CD4-positive, alpha-beta T cell treated with Interleukin-21 for 1 hour (primary cell): ENCODE data around the gene LIN28A.
A peak's percentile ranks its signal among the peaks of the same experiment; 100 is the strongest.

ENCODE experiments used
- DNase-seq: peaks from one replicate; pipeline ENCODE4 v3.0.0-alpha.2; 2020

Gene LIN28A

GRCh38 chr1:26440259-26440658, 29.6 kb downstream of the LIN28A start:
- DNase-seq: no peak

- no peak for DNase-seq
Observed at GRCh38 chr1:26449868-26450267, 39.3 kb downstream of the LIN28A start.

- no peak for DNase-seq
Observed at GRCh38 chr1:26450908-26451307, 40.3 kb downstream of the LIN28A start.

- no peak for DNase-seq
Observed at GRCh38 chr1:26452459-26453183, 42.0 kb downstream of the LIN28A start.

- no peak for DNase-seq
Observed at GRCh38 chr1:26459148-26459547, 48.5 kb downstream of the LIN28A start.

- DNase-seq: no peak
Observed at GRCh38 chr1:26459573-26460031, 49.0 kb downstream of the LIN28A start.

- DNase-seq: no peak
Observed at GRCh38 chr1:26468911-26469310, 58.3 kb downstream of the LIN28A start.

- no peak for DNase-seq
Observed at GRCh38 chr1:26469558-26469957, 58.9 kb downstream of the LIN28A start.

GRCh38 chr1:26470878-26471497, 60.4 kb downstream of the LIN28A start:
- no peak for DNase-seq

- peak; percentile 33 for DNase-seq
Observed at GRCh38 chr1:26471498-26472319, 61.1 kb downstream of the LIN28A start.

GRCh38 chr1:26472320-26472900, 61.8 kb downstream of the LIN28A start, which contains the start of gene HMGN2:
Gene HMGN2 (plus strand): TSS chr1:26472440. CDS start chr1:26472613, 173 bp downstream.
- DNase-seq: peak; percentile 90

GRCh38 chr1:26472901-26473845, 62.6 kb downstream of the LIN28A start:
- peak; percentile 96 for DNase-seq

GRCh38 chr1:26474818-26475217, 64.2 kb downstream of the LIN28A start:
- no peak for DNase-seq

GRCh38 chr1:26475989-26476388, 65.4 kb downstream of the LIN28A start:
- DNase-seq: no peak

GRCh38 chr1:26476958-26477357, 66.3 kb downstream of the LIN28A start:
- DNase-seq: no peak

GRCh38 chr1:26477446-26478152, 67.0 kb downstream of the LIN28A start:
- no peak for DNase-seq

GRCh38 chr1:26478159-26478558, 67.5 kb downstream of the LIN28A start:
- no peak for DNase-seq

- DNase-seq: no peak
Observed at GRCh38 chr1:26478988-26479387, 68.4 kb downstream of the LIN28A start.
